Skeletal muscle satellite cell (primary cell): Measurements from ENCODE around the gene EIF4ENIF1.
"Not testable (repeated sequence)": the region's sequence is repeated elsewhere in the genome, so short reads cannot be mapped to it uniquely, and the experiment has no call there.

Source experiments
- H3K27me3 ChIP-seq: 2 replicates; pipeline ENCODE4 v1.7.0; 2013; ENCODE audit warnings: low read length; ENCODE audit not compliant: control insufficient read depth, insufficient read depth
- H3K36me3 ChIP-seq: 2 replicates; pipeline ENCODE4 v1.7.0; 2013; ENCODE audit warnings: mild to moderate bottlenecking, control low read depth, low read length; ENCODE audit not compliant: insufficient read depth
- H3K4me1 ChIP-seq: 2 replicates; pipeline ENCODE4 v1.7.0; 2013; ENCODE audit warnings: low read length; ENCODE audit not compliant: control insufficient read depth, insufficient read depth
- H3K4me2 ChIP-seq: 2 replicates; pipeline ENCODE4 v1.7.0; 2013; ENCODE audit warnings: mild to moderate bottlenecking, low read length
- H3K4me3 ChIP-seq: 2 replicates; pipeline ENCODE4 v1.7.0; 2013; ENCODE audit warnings: low read length
- H3K9ac ChIP-seq: 2 replicates; pipeline ENCODE4 v1.7.0; 2013; ENCODE audit warnings: mild to moderate bottlenecking, low read depth, low read length, moderate library complexity
- H3K9me3 ChIP-seq: replicated peaks from 2 replicates; pipeline ENCODE4 v1.7.0; 2013; ENCODE audit warnings: mild to moderate bottlenecking, control low read depth, low read length

EIF4ENIF1 gene

GRCh38 chr22:31507517-31507916 lies 17.9 kb upstream of the EIF4ENIF1 start:
- H3K9ac ChIP-seq, H3K36me3 ChIP-seq, H3K4me3 ChIP-seq, H3K9me3 ChIP-seq, H3K4me2 ChIP-seq, H3K27me3 ChIP-seq: not testable (repeated sequence)
- peaks cover 12% of the 10 kb centered on the region for H3K4me1 ChIP-seq

GRCh38 chr22:31504282-31504681 lies 14.6 kb upstream of the EIF4ENIF1 start:
- H3K4me2 ChIP-seq = no peak overlapping the region

GRCh38 chr22:31503211-31503964 lies 13.7 kb upstream of the EIF4ENIF1 start:
- Histone ChIP-seq H3K4me2 (no peak overlapping the region), H3K27me3 (no peaks in the 10 kb centered on the region), H3K4me1 (peaks cover 12% of the 10 kb centered on the region), H3K9me3 (no peaks in the 10 kb centered on the region), H3K9ac (no peak overlapping the region), H3K4me3 (no peak overlapping the region), H3K36me3 (no peaks in the 10 kb centered on the region)

More at GRCh38 chr22:31504282-31504681, 14.6 kb upstream of the EIF4ENIF1 start:
- Histone ChIP-seq H3K4me1 (peaks cover 12% of the 10 kb centered on the region), H3K27me3 (no peaks in the 10 kb centered on the region), H3K9me3 (no peaks in the 10 kb centered on the region), H3K9ac (no peak overlapping the region), H3K4me3 (no peak overlapping the region), H3K36me3 (no peaks in the 10 kb centered on the region)

DNA sequence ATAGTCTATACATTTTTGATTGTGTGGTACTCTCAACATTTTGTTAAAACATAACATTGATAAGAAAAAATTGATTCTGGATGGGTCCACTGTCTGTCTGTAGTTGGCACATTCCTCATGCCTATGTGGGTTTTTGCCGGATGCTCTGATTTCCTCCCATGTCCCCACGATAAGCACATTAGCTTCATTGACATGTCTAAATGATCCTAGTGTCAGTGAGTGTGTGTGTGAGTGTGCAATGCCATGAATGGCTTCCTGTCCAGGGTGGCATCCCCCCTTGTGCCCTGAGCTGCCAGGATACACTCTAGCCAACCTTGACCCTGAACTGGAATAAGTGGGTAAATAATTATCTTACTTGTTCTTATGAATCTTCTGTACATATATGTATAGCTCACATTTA lies 12.1 kb upstream of the EIF4ENIF1 start:
- H3K9me3 ChIP-seq = no peaks in the 10 kb centered on the region
- no peak overlapping the region for H3K4me3 ChIP-seq
- H3K4me1 ChIP-seq = peaks cover 12% of the 10 kb centered on the region
- H3K36me3 ChIP-seq = no peaks in the 10 kb centered on the region
- H3K27me3 ChIP-seq = no peaks in the 10 kb centered on the region
- H3K9ac ChIP-seq = no peak overlapping the region
- no peak overlapping the region for H3K4me2 ChIP-seq

GRCh38 chr22:31497148-31497938 lies 7.7 kb upstream of the EIF4ENIF1 start:
- peak overlapping the region; percentile 97 for H3K4me2 ChIP-seq
- H3K4me3 ChIP-seq = peak overlapping the region; percentile 98
- H3K9ac ChIP-seq = peak overlapping the region; percentile 97
- H3K4me1 ChIP-seq = no peaks in the 10 kb centered on the region
- H3K27me3 ChIP-seq = no peaks in the 10 kb centered on the region
- H3K36me3 ChIP-seq = no peaks in the 10 kb centered on the region
- no peaks in the 10 kb centered on the region for H3K9me3 ChIP-seq

DNA sequence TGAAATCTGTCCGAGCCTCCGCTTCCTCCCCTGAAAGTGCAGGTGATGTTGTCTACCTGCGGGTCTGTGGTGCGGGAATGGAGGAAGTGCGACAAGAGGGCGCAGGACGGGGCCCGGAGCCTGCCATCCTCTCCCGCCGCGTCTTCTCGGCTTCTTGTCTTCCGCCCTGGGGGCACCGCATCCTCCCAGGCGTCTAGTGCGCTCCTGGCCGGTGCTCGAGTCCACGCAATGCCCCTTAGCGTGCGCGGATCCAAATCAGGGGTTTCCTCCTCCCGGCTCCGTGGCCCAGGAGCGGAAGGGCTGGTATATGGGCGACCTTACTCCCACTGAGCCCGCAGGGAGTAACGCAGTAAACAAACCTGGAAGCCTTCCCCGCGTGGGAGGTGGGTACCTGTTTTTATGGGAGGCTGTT lies 7.1 kb upstream of the EIF4ENIF1 start:
- H3K9me3 ChIP-seq = no peaks in the 10 kb centered on the region
- H3K4me3 ChIP-seq = peak overlapping the region; percentile 98
- no peaks in the 10 kb centered on the region for H3K36me3 ChIP-seq
- no peaks in the 10 kb centered on the region for H3K27me3 ChIP-seq
- peak overlapping the region; percentile 97 for H3K9ac ChIP-seq
- H3K4me1 ChIP-seq = no peaks in the 10 kb centered on the region
- peak overlapping the region; percentile 97 for H3K4me2 ChIP-seq

DNA sequence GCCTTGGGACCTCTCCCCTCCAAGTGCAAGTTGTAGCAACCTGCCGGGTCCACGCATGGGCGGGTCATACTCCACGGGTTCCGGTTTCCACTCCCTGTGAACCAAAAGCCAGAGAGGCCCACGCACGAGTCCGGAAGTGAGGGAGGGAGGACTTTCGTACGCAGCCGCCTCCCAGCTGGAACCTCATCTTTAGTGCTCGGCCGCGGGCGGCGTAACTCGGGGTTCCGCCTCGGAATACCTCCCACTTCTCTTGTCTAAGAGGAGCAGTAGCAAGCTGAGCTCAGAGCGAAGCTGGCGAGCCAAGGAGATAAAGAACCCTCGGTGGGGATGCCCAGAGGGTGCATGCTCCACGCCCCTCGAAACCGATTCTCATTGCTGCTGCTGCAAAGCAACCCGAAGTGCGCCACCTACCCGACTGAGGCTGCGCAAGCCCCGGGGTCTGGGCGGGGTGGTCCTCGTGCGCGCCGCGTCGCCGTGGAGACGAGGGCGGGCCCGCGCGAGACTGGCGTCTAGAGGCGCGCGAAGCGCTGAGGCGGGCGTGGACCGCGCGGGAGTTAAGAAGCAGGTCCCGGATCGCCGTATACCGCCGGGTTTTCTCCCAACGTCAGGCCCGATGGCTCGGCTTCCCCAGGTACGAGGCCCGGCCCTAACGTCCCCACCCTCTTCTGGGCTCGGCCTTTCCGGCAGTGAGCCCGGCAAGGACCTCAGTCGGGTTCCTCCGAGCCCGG lies 6.5 kb upstream of the EIF4ENIF1 start, which contains the start of gene SFI1:
Gene SFI1, plus strand, starts transcription at position 530 of the 728 bp plus-strand sequence. CDS start 11,749 bp downstream, outside the sequence.
- no peaks in the 10 kb centered on the region for H3K27me3 ChIP-seq
- H3K9me3 ChIP-seq = no peaks in the 10 kb centered on the region
- peak within 1 kb of the TSS; percentile 98 for H3K4me3 ChIP-seq
- peaks cover 1% of the 10 kb centered on the region for H3K4me1 ChIP-seq
- H3K36me3 ChIP-seq = no peaks in the 10 kb centered on the region
- peak within 1 kb of the TSS; percentile 97 for H3K4me2 ChIP-seq
- H3K9ac ChIP-seq = peak within 1 kb of the TSS; percentile 97

- peak overlapping the region; percentile 98 for H3K4me3 ChIP-seq
- H3K27me3 ChIP-seq = no peaks in the 10 kb centered on the region
- H3K9ac ChIP-seq = peak overlapping the region; percentile 97
- peaks cover 7% of the 10 kb centered on the region for H3K4me1 ChIP-seq
- H3K36me3 ChIP-seq = no peaks in the 10 kb centered on the region
- H3K4me2 ChIP-seq = peak overlapping the region; percentile 97
- no peaks in the 10 kb centered on the region for H3K9me3 ChIP-seq
These were observed 5.7 kb upstream of the EIF4ENIF1 start for GRCh38 chr22:31495343-31495742.

DNA sequence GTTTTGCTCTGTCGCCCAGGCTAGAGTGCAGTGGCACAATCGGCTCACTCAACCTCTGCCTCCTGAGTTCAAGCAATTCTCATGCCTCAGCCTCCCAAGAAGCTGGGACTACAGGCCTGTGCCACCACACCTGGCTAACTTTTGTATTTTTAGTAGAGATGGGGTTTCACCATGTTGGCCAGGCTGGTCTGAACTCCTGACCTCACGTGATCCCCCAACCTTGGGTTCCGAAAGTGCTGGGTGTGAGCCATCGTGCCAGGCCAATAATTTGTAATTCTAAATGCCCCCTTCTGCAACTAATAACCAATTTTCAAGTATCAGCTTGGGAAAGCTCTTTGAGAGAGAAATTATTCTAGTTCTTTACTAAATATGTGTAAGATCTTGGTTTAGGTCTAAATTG lies 3.7 kb upstream of the EIF4ENIF1 start:
- H3K4me3 ChIP-seq, H3K27me3 ChIP-seq, H3K9ac ChIP-seq, H3K9me3 ChIP-seq, H3K4me2 ChIP-seq, H3K36me3 ChIP-seq: not testable (repeated sequence)
- peaks cover 12% of the 10 kb centered on the region for H3K4me1 ChIP-seq

- Histone ChIP-seq H3K36me3 (peaks cover 10% of the 10 kb centered on the region), H3K27me3 (no peaks in the 10 kb centered on the region), H3K4me2 (no peak overlapping the region), H3K4me3 (no peak overlapping the region), H3K9me3 (no peaks in the 10 kb centered on the region), H3K9ac (no peak overlapping the region), H3K4me1 (peaks cover 19% of the 10 kb centered on the region)
These were observed 2.5 kb upstream of the EIF4ENIF1 start for GRCh38 chr22:31492151-31492550.

DNA sequence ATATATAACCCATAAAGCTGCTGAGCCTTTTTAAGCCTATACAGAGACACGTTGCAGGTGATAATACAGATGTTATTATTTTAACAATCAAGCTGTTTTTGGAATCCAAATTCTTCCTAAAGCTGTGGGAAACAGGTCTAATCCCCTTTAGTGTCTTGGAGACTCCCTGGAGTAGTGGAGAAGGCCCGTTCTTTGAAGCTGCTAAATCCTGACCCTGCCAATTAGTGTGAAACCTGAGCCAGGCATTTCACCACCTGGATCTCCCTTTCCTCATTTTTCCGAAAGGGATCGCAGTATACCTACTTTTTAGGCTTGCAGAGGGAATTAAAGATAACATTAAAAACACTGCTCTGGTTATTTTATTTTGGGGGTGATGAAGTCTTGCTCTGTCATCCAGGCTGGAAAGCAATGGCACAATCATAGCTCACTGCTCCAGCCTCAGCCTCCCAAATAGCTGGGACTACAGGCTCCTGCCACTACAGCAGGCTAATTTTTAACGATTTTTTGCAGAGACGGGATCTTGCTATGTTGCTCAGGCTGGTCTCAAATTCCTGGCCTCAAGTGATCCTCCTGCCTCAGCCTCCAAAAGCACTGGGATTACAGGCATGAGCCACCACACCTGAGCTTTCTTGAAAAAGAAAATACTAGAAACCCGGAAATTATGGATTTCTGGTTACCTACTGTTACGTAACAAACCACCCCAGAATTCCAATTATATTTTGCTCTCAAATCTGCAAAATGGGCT lies 1.7 kb upstream of the EIF4ENIF1 start:
- Histone ChIP-seq H3K4me1 (peaks cover 19% of the 10 kb centered on the region), H3K4me3 (peak overlapping the region; percentile 94), H3K27me3 (no peaks in the 10 kb centered on the region), H3K4me2 (peak overlapping the region; percentile 85), H3K9me3 (no peaks in the 10 kb centered on the region), H3K9ac (peak overlapping the region; percentile 97), H3K36me3 (peaks cover 10% of the 10 kb centered on the region)
